Neuronal stem cell (in vitro differentiated cells): ENCODE results near the gene ODAD3. TPM values are rescaled to one million over a fixed set of nuclear protein-coding genes. Genes with fewer than 3 reads are reported as not detected.

ENCODE experiments used
- small RNA-seq: library from polyadenylated mRNA; stranded (forward); fragments of <200 nt; extraction: miRNeasy Mini kit (QIAGEN cat#:217004); gene quantifications from one replicate; pipeline ENCODE3, GENCODE V24; 2013; ENCODE audit not compliant: insufficient read depth

ODAD3 gene

Small RNA genes within 50 kb of the gene (small RNA-seq; reads per million reads assigned to genes)
- not detected for gene RF00019
